HG02970 (cell line): Measurements from ENCODE around the gene EFNA2.

Experiments used
- ATAC-seq: cut with Tn5 transposase; IDR thresholded peaks from one replicate; pipeline ENCODE4 v1.9.1; 2021; ENCODE audit warnings: mild to moderate bottlenecking, moderate library complexity, moderate number of reproducible peaks; ENCODE audit not compliant: unreplicated experiment, low FRiP score

Gene EFNA2

GRCh38 chr19:1282588-1283206 is 3.0 kb upstream of the EFNA2 start:
- ATAC-seq: no peak

DNA sequence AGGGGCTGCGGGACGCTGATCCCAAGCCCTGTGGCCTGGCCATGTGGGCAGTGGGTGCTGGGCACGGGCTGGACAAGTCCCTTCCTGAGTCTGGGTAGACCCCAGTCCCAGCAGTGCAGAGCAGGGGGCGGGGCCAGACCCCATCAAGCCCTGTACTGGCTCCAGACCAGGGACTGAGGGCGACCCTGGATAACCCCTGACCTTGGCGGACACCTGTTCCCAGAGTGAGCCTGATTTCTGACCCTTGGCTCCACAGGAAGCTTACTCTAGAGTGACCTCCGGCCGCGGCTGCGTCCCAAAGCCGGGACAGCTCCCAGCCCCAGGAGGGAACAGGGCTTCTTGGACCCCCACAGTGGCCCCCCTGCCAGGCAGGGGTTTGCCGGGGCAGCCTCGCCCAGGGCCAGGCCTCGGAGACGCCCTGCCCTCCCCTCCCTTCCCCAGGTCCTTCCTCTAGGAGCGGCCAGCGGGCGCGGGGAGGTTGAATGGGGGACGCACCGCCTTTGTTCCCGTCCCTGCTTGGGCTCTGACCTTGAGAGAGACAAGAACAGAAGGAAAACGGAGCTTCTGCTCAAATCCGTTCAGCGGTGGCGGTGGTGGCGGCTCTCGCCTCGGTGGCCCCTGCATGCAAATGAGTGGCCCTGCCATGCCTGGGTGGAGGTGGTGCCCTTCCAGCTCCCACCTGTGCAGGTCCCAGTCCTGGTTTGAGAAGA is 2.3 kb upstream of the EFNA2 start:
- ATAC-seq: no peak

GRCh38 chr19:1283917-1284292 is 1.8 kb upstream of the EFNA2 start:
- ATAC-seq: no peak

GRCh38 chr19:1284293-1284978 is 1.2 kb upstream of the EFNA2 start:
- ATAC-seq: no peak

DNA sequence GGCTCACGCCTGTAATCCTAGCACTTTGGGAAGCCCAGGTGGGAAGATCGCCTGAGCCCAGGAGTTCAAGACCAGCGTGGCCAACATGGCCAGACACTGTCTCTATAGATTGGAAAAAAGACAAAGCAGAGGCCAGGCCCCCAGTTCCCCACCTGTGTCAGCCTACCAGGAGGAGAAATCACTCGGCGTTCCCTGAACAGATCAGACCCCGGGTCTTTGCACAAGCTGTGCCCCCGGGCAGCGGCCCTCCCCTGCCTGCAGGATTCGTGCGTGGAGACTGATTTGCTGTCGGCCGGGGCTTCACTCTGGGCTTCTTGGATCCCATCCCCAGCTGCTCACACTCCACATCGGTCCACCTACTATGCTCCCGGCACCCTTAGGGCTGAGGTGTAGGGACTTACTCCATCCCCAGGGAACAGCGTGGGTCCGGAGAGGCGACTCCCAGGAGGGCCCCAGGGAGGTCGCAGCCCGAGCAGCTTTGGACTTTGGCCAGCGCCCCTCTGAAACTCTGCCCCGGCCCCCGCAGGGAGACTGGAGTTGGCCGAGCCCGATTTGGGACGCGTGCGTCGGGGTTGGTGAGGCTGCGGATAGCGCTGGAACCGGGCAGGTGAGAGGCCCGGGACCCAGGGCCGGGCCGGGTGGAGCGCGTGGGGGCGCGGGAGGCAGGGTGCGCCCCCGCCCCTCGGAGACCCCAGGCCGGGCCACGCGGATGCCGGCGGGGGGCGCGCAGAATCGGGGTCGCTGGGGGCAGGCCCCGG is 515 bp upstream of the EFNA2 start:
- no peak for ATAC-seq

GRCh38 chr19:1286487-1287353 is 1.0 kb downstream of the EFNA2 start:
- ATAC-seq: no peak

DNA sequence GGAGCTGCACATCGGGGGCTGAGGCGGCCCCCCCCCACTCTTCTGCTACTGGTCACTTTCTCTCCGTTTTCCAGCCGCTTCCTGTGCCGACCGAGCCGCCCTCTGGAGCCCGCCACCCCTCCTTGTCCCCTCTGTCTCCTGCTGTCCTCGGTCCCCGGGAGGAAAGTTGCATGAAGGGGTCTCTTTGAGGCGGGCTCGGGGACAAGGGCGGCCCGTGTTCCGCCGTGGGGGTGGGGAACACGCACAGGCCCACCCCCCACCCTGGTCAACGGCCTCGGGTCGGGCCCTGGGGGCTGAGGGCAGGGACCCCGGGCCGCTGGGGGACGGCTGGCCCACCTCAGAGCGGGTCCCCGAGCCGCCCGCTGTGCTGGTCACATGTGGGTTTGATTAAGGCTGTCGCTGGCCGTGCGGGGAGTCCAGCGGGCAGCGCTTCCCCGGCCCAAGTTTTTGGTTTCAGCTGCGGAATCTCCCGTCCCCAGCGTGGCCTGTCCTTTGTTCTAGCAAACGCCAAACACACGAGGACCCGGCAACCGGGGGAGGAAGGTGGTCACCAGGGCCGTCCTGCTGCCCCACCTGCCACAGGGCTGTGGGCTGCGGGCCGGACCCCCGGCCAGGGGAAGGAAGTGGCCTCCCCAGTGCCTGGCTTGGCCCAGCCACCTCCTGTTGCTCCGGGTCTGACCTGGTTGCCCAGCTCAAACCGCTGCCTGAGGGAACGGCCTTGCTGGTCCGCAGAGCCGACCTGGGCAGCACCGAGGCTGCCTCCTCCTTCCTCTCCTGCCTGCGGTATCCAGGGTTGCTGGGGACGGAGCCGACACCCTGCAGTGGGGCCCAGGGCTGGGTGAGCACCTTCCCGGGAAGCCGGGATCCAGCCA is 1.9 kb downstream of the EFNA2 start:
- no peak for ATAC-seq

- no peak for ATAC-seq
These were observed 2.5 kb downstream of the EFNA2 start for GRCh38 chr19:1288226-1288612.

- no peak for ATAC-seq
These were observed 3.4 kb downstream of the EFNA2 start for GRCh38 chr19:1288833-1289685.

DNA sequence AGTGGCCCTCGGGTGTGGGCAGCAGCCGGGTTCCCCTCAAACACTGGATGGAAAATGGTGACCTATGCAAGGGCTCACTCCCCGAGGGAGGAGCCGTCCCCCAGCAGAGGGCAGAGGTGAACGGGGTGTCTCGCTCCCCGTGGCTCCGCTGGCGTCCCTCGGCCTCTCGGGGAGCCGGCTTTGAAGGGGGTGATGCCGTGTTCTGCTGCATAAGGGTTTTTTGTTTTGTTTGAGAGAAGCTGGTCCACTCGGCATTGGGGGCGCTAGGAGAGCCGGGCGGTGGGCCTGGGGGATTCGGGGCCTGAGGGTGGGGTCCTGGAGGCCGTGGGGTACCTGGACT is 4.0 kb downstream of the EFNA2 start:
- no peak for ATAC-seq

DNA sequence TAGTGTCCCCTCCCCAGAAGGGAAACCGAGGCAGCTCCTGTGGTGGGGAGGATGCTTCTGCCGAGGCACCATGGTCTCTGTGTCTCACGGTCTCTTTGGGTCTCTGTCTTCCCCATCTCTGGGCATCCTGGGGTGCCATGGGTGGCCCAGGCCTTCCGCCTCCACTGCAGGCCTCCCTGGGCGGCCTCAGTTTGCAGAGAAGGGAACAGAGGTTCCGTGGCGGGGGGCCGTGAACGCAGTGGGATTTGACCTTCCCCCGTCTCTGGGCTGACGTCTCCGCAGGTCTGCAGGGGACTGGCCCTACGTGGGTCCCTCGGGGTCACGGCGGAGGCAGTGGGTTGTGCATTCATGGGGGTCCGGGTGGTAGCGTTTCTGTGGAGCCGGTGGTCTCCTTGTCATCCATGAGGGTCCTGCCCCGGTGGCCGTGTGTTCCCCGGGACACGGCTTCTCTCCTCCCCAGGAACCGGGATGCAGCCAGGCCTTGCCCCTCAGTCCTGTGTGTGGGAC is 4.6 kb downstream of the EFNA2 start:
- ATAC-seq: no peak

GRCh38 chr19:1290703-1291651 is 5.3 kb downstream of the EFNA2 start:
- no peak for ATAC-seq

- ATAC-seq: no peak
These were observed 6.2 kb downstream of the EFNA2 start for GRCh38 chr19:1291761-1292418.

DNA sequence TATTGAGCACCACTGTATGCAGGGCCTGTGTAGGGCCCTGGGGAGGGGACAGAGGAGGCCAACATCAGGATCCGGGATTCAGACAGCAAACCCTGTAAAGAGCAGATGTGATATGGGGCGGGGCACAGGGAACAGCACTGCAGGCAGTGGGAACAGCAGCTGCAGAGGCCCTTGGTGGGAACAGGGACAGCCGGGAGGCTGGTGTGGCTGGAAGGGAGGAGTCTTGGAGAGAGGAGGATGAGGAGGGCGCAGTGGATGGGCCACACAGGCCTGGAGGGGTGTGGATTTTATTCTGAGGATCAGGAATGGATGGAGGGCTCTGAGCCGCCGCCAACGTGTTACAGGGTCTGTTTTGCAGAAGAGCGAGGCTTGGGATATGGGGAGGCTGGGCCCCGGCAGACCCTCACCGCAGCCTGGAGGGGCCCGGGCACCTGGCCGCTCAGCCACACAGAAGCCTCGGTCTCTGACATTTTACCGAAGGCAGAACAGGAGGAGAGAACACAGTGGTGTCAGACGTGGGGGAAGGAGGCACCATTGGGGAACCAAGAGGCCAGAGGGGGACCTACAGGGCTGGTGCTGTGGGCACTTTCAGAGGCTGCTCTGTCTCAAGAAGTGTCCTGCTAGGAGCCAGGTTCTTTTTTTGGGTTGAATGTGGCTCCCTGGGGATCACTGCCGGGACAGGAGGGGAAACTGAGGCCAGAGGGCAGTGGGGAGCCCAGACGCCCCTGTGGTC is 6.9 kb downstream of the EFNA2 start:
- no peak for ATAC-seq

GRCh38 chr19:1293782-1294604 is 8.3 kb downstream of the EFNA2 start:
- ATAC-seq: no peak
